ENCODE measurements around the gene TNIP2.
"Not testable (repeated sequence)": the region's sequence is repeated elsewhere in the genome, so short reads cannot be mapped to it uniquely, and the experiment has no call there.

TNIP2 gene

GRCh38 chr4:2743518-2744445, 12.4 kb downstream of the TNIP2 start:
- no peak for DNase-seq

- no peak for DNase-seq
Observed at GRCh38 chr4:2742823-2743517, 13.2 kb downstream of the TNIP2 start.

GRCh38 chr4:2742081-2742822, 13.9 kb downstream of the TNIP2 start:
- no peak for DNase-seq

GRCh38 chr4:2741626-2742025, 14.5 kb downstream of the TNIP2 start:
- DNase-seq, result no peak

- DNase-seq, result not testable (repeated sequence)
Observed at GRCh38 chr4:2738296-2738695, 17.8 kb downstream of the TNIP2 start.

GRCh38 chr4:2735869-2736268, 20.3 kb downstream of the TNIP2 start:
- no peak for DNase-seq

- no peak for DNase-seq
Observed at GRCh38 chr4:2734612-2735011, 21.5 kb downstream of the TNIP2 start.

GRCh38 chr4:2733844-2734574, 22.1 kb downstream of the TNIP2 start:
- no peak for DNase-seq

- DNase-seq, result no peak
Observed at GRCh38 chr4:2733001-2733843, 22.9 kb downstream of the TNIP2 start.

- DNase-seq, result no peak
Observed at GRCh38 chr4:2732526-2732925, 23.6 kb downstream of the TNIP2 start.

GRCh38 chr4:2731907-2732317, 24.2 kb downstream of the TNIP2 start:
- no peak for DNase-seq

GRCh38 chr4:2729533-2729875, 26.6 kb downstream of the TNIP2 start:
- no peak for DNase-seq

GRCh38 chr4:2728806-2729532, 27.2 kb downstream of the TNIP2 start:
- no peak for DNase-seq

- DNase-seq, result no peak
Observed at GRCh38 chr4:2728221-2728620, 27.9 kb downstream of the TNIP2 start.

- not testable (repeated sequence) for DNase-seq
Observed at GRCh38 chr4:2726881-2727280, 29.3 kb downstream of the TNIP2 start.

- no peak for DNase-seq
Observed at GRCh38 chr4:2725380-2725779, 30.8 kb downstream of the TNIP2 start.

GRCh38 chr4:2723751-2724150, 32.4 kb downstream of the TNIP2 start:
- DNase-seq, result no peak

GRCh38 chr4:2722033-2722432, 34.1 kb downstream of the TNIP2 start:
- no peak for DNase-seq

- DNase-seq, result no peak
Observed at GRCh38 chr4:2721586-2721985, 34.5 kb downstream of the TNIP2 start.

GRCh38 chr4:2716236-2716635, 39.9 kb downstream of the TNIP2 start:
- DNase-seq, result no peak

GRCh38 chr4:2715426-2715825, 40.7 kb downstream of the TNIP2 start:
- DNase-seq, result no peak
